K562 (cell line): ENCODE data around the gene CFAP126.

Source experiments
- BACH1 ChIP-seq: fragments of 200-800 bp; sonication (Bioruptor generic); IDR thresholded peaks from 2 replicates; pipeline ENCODE4 v1.6.1; 2016; ENCODE audit warnings: missing genetic modification characterization, missing compliant biosample characterization
- BRCA1 ChIP-seq, 2 experiments: fragments of 450-650 bp in 1 of 2; sonication (generic) in 1 of 2; formaldehyde crosslinking in 1 of 2; IDR thresholded peaks; 2 replicates each; pipeline versions ENCODE4 v1.5.0 to v1.6.1; 2017 to 2020; ENCODE audit warnings: mild to moderate bottlenecking in 1 of 2, missing genetic modification reagents in 1 of 2
- POLR2A ChIP-seq: fragments of 450-650 bp; conservative IDR thresholded peaks from 2 replicates; pipeline ENCODE4 v1.6.1; 2016
- POLR2AphosphoS5 ChIP-seq: IDR thresholded peaks from 2 replicates; pipeline ENCODE4 v1.6.1; 2011; ENCODE audit warnings: mild to moderate bottlenecking, low read depth, low read length, moderate library complexity; ENCODE audit not compliant: control insufficient read depth, insufficient read depth
- PTBP1 ChIP-seq: fragments of 200-400 bp; formaldehyde crosslinking; IDR thresholded peaks from 2 replicates; pipeline ENCODE4 v1.6.1; 2017; ENCODE audit warnings: low read depth, low read length
- RREB1 ChIP-seq: fragments of 250-450 bp; sonication (Bioruptor Pico); IDR thresholded peaks from 2 replicates; pipeline ENCODE4 v1.4.0; 2020
- SPI1 ChIP-seq: IDR thresholded peaks from 2 replicates; pipeline ENCODE4 v1.6.1; 2011; ENCODE audit warnings: low read depth, low read length, control low read depth, borderline replicate concordance
- ZNF41 ChIP-seq: fragments of 250-450 bp; sonication (Bioruptor Pico); conservative IDR thresholded peaks from 2 replicates; pipeline ENCODE4 v1.4.0; 2020; ENCODE audit warnings: mild to moderate bottlenecking

- TF ChIP-seq SPI1 (no peak), BRCA1 (IDR thresholded peaks at IDR 0.05) (no peak), BRCA1 (CRISPR knock-in tag; IDR thresholded peaks at IDR 0.05) (no peak), BACH1 (tag) (no peak), ZNF41 (CRISPR knock-in tag) (no peak), PTBP1 (no peak), POLR2AphosphoS5 (no peak), RREB1 (CRISPR knock-in tag) (no peak), POLR2A (no peak)
Measured at GRCh38 chr1:161374373-161374772, 6.7 kb upstream of the CFAP126 start.
